ENCODE results near the gene UNC5C.

The UNC5C gene

DNA sequence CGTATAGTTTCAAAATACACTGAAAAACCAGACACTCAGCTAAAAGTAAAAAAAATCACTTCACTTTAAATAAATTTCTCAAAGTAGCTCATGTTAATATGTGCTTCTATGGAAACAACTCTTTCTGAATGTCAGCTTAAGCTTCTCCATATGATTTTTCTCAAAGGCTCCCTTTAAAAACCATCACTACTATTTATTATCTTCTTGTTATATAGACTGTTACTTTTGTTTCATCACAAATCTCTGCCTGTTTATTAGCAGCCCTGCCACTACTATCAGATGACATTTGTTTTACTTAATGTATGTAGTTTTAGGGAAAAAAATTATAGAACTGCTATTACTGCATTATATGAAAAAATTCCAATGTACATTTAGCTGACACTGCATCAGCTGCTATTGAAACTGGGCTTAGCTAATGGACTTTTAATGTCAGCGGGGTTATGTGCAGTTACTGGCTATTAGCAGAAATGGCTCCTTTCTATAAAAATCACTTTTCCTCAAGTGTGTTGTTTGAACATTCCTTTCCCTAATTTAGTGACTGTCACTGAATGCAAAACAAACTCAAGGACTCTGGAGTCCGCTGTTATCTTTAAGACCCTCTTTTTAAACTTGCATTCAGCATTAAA lies 10.8 kb downstream of the UNC5C start:
- peaks cover 2% of the 10 kb centered on the region for H3K27me3 Mint-ChIP-seq
- H3K4me1 Mint-ChIP-seq (ENCODE audit: low read depth), result no peaks in the 10 kb centered on the region
- H3K9me3 Mint-ChIP-seq (ENCODE audit: low read depth), result no peaks in the 10 kb centered on the region
- no peak overlapping the region for H3K27ac Mint-ChIP-seq
- H3K4me3 Mint-ChIP-seq, result no peak overlapping the region
- no peaks in the 10 kb centered on the region for H3K36me3 Mint-ChIP-seq

DNA sequence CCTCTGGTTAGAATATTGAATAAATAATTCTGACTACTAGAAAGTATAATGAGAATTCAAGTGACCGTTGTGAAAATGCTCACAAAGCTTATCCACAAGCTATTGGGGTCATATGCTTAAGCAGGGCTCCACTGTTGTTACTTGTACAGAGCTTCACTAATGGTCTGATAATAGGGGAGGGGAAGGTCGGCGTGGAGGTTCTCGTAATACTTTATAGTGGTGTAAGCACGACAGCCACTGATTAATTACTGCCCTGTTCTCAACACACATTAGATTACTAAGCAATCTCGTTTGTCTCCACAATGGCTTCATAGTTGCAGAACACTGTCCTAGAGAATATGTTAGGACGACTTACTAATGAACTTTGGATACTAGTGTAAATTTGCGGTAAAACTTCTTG lies 11.6 kb downstream of the UNC5C start:
- Mint-ChIP-seq H3K27ac (no peak overlapping the region), H3K9me3 (ENCODE audit: low read depth) (no peaks in the 10 kb centered on the region), H3K4me1 (ENCODE audit: low read depth) (no peaks in the 10 kb centered on the region), H3K27me3 (peaks cover 3% of the 10 kb centered on the region), H3K4me3 (no peak overlapping the region), H3K36me3 (no peaks in the 10 kb centered on the region)

DNA sequence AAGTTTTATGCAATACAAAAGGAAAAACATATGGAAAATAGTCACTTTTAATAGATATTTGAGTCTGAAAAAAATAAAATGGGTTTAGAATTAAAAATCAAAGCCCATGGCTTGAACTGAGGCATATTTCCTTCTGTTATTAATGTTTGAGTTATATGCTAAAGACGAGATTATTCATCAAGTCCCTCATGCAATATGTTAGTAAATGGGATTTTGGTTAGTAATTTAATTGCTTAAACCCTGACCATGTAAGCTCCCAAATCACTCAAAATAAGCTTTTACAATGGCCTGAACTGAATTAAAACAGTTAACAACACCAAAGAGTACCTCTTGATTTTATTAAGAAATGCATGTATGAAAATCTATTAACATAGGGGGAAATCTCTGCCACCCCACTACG lies 12.1 kb downstream of the UNC5C start:
- peaks cover 3% of the 10 kb centered on the region for H3K27me3 Mint-ChIP-seq
- H3K9me3 Mint-ChIP-seq (ENCODE audit: low read depth), result no peaks in the 10 kb centered on the region
- H3K36me3 Mint-ChIP-seq, result no peaks in the 10 kb centered on the region
- H3K4me1 Mint-ChIP-seq (ENCODE audit: low read depth), result no peaks in the 10 kb centered on the region
- H3K27ac Mint-ChIP-seq, result no peak overlapping the region
- no peak overlapping the region for H3K4me3 Mint-ChIP-seq

DNA sequence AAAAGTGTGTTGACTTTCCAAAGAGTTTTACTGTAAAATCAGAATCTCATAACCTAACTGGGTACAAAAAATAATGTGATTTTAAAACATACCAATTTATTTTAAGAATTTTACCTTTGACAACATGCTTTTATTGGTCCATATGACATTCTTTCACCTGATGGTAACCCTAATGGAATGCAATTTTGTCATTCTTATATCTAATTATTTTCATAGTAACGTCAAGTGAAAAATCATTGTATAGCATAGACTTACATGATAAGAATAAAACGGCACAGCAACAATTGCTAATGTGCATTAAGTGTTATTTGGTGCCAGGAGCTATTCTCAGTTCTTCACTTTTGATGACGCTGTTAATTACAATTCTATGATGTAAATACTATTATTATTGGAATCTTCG lies 13.6 kb downstream of the UNC5C start:
- peaks cover 3% of the 10 kb centered on the region for H3K27me3 Mint-ChIP-seq
- no peaks in the 10 kb centered on the region for H3K4me1 Mint-ChIP-seq (ENCODE audit: low read depth)
- H3K27ac Mint-ChIP-seq, result no peak overlapping the region
- H3K36me3 Mint-ChIP-seq, result no peaks in the 10 kb centered on the region
- no peaks in the 10 kb centered on the region for H3K9me3 Mint-ChIP-seq (ENCODE audit: low read depth)
- no peak overlapping the region for H3K4me3 Mint-ChIP-seq

DNA sequence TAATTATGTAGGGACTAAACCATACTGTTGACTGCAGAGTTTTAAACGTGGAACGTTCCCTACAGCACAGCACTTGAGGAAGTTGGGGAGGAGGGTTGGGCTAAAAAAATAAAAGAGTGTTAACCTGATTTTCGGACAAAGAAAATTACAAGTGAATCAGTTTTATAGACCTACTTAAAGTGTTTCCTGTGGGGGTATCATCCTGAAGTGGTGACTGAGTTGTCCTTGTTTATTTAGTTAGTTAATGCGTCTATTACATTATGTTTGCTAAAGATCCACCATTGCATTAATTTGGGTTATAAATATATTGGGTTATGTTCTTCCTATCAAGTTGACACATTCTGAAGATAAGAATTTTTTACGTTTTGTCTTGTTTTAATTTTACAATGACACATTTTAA lies 14.7 kb downstream of the UNC5C start:
- no peak overlapping the region for H3K4me3 Mint-ChIP-seq
- no peaks in the 10 kb centered on the region for H3K4me1 Mint-ChIP-seq (ENCODE audit: low read depth)
- H3K36me3 Mint-ChIP-seq, result no peaks in the 10 kb centered on the region
- H3K9me3 Mint-ChIP-seq (ENCODE audit: low read depth), result no peaks in the 10 kb centered on the region
- H3K27me3 Mint-ChIP-seq, result peaks cover 3% of the 10 kb centered on the region
- no peak overlapping the region for H3K27ac Mint-ChIP-seq

DNA sequence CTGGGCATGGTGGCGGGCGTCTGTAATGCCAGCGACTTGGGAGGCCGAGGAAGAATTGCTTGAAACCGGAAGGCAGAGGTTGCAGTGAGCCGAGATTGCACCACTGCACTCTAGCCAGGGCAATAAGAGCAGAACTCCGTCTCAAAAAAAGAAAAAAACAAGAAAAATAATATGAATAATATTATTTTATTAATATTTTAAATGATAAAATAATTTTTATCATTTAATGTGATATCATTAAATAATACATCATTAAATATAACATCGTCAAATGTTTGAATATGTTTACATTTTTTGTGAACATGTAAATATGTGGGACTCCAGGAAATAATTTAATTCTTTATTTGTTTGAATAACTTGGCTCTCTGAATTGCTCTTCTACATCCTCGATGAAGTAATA lies 15.5 kb downstream of the UNC5C start:
- H3K27ac Mint-ChIP-seq, result no peak overlapping the region

DNA sequence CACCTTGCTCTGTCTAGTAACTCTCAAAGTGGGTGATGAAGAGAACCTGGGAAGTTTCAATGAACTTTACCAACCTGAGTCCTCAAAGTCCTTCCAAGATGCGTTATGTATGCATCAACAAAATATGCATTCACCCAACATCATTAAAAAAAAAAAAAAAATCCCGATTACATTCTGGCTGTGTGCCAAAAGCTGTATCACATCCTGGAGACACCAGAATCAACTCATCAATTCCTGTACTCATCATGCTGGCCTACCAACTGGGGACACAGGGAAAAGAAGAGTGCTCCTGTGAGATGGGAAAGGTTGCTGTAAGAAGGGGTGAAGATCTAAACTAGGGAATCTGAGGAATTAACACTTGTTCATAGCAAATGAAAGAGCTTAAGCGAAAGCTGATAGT lies 16.5 kb downstream of the UNC5C start:
- Mint-ChIP-seq H3K4me3 (no peak overlapping the region), H3K9me3 (ENCODE audit: low read depth) (no peaks in the 10 kb centered on the region), H3K4me1 (ENCODE audit: low read depth) (no peaks in the 10 kb centered on the region), H3K27me3 (peaks cover 3% of the 10 kb centered on the region), H3K36me3 (no peaks in the 10 kb centered on the region), H3K27ac (no peak overlapping the region)

More for the DNA sequence above, 15.5 kb downstream of the UNC5C start:
- no peaks in the 10 kb centered on the region for H3K4me1 Mint-ChIP-seq (ENCODE audit: low read depth)
- H3K4me3 Mint-ChIP-seq, result no peak overlapping the region
- H3K36me3 Mint-ChIP-seq, result no peaks in the 10 kb centered on the region
- H3K27me3 Mint-ChIP-seq, result peaks cover 3% of the 10 kb centered on the region
- H3K9me3 Mint-ChIP-seq (ENCODE audit: low read depth), result no peaks in the 10 kb centered on the region

DNA sequence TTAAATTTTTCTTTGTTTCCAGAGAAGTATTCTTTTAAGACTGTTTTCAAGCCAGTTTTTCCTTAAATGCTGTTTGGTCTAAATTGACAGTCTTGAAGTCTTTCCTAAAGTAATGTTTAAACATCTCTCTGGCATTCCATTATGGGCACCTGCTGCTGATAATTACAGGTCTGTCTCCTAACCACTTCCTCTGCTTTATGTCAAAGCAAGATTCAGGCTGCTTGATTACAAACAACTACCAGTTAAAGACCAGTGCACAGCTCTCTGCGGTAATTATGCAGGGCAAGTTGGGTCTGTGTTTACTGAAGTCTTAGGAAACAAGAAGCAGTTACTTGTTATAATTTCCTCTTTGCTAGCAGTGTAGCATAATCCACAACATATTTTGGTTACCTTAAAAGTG lies 17.6 kb downstream of the UNC5C start:
- Mint-ChIP-seq H3K9me3 (ENCODE audit: low read depth) (no peaks in the 10 kb centered on the region), H3K36me3 (no peaks in the 10 kb centered on the region), H3K4me3 (no peak overlapping the region), H3K27ac (no peak overlapping the region), H3K4me1 (ENCODE audit: low read depth) (no peaks in the 10 kb centered on the region), H3K27me3 (peaks cover 3% of the 10 kb centered on the region)

DNA sequence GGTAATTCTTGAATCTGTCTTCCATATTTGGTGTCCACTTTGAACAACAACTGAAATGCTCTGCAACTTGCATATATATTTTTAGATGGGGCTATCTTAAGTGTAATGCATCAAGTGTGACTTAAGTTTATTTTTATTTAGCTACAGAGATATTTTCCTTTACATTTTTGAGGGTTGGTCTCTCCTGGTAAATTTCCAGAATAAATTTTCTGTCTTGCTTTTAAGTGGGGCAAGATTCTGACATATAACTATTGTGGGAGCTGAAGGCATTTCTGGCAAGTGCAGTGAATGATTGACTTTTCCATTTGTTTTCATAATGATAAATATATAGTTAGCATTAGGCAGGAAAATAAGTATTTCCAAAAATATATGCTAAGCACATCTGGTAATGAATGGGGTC lies 18.8 kb downstream of the UNC5C start:
- no peak overlapping the region for H3K4me3 Mint-ChIP-seq
- no peak overlapping the region for H3K27ac Mint-ChIP-seq
- no peaks in the 10 kb centered on the region for H3K36me3 Mint-ChIP-seq

DNA sequence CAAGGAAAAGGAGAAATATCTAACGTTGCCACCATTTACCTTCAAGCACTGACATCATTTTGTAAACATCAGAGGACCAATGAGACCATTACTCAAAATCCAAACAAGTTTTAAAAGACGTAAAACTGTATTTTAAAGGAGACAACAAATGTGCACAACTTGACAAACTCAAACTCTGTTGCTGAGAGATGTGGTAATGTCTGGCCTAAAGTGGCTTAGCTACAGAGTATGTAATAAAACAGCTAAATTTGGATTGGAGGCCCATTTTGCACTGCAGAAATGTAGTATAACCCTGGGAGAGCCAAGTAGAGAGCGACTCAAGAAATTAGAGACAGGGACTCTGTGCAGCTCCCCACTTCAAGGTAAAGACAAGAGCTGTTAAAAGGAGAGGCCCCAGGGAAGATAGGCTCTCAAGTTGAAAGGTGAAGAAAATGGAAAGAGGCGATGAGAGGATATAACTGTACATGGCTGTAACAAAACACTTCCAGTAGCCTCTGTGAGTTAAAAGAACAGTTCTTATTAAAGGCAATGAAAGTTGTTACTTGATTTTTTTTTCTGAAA lies 20.3 kb downstream of the UNC5C start:
- Mint-ChIP-seq H3K27me3 (peaks cover 2% of the 10 kb centered on the region), H3K4me3 (no peak overlapping the region)

More for the DNA sequence above, 18.8 kb downstream of the UNC5C start:
- Mint-ChIP-seq H3K9me3 (ENCODE audit: low read depth) (no peaks in the 10 kb centered on the region), H3K4me1 (ENCODE audit: low read depth) (no peaks in the 10 kb centered on the region), H3K27me3 (peaks cover 3% of the 10 kb centered on the region)

DNA sequence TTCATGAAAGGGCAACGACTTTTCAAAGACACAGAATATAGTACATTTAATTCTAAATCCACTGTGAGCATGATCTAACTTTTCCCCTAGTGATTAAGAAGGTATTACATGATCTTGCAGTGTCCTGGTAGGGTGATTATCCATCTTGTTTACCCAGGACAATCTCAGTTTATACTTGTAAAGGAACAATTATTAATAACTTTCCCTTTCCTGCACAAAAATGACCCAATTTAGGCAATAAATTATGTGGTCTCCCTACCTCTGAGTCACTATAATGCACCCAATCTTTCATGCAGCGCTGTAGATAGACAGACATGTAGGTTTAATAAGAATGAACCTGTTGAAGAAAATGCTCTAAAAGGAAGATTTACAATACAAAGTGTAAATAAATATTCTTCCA lies 22.7 kb downstream of the UNC5C start:
- no peaks in the 10 kb centered on the region for H3K36me3 Mint-ChIP-seq
- H3K27me3 Mint-ChIP-seq, result no peaks in the 10 kb centered on the region
- no peak overlapping the region for H3K27ac Mint-ChIP-seq
- no peaks in the 10 kb centered on the region for H3K9me3 Mint-ChIP-seq (ENCODE audit: low read depth)
- H3K4me3 Mint-ChIP-seq, result no peak overlapping the region
- no peaks in the 10 kb centered on the region for H3K4me1 Mint-ChIP-seq (ENCODE audit: low read depth)

More for the DNA sequence above, 20.3 kb downstream of the UNC5C start:
- Mint-ChIP-seq H3K27ac (no peak overlapping the region), H3K9me3 (ENCODE audit: low read depth) (no peaks in the 10 kb centered on the region), H3K36me3 (no peaks in the 10 kb centered on the region), H3K4me1 (ENCODE audit: low read depth) (no peaks in the 10 kb centered on the region)

DNA sequence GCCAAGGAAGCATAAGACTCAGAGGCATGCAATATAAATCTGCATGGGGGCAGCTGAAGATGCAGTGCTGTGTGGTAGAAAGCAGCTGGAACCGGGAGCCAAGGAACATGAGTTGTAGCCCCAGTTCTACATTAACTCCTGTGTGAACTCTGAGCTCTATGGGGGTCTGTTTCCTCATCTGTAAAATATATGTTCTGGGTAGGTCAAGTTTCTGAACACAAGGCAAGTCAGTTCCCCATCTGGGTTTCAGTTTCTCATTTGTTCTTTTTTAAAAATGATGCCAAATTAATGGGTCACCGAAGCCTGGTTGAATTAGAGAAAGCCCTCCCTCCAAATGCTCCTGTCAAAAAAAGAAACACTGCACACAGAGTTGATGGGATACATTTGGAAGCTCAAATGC lies 24.0 kb downstream of the UNC5C start:
- Mint-ChIP-seq H3K4me3 (no peak overlapping the region), H3K4me1 (ENCODE audit: low read depth) (no peaks in the 10 kb centered on the region), H3K27ac (no peak overlapping the region), H3K9me3 (ENCODE audit: low read depth) (no peaks in the 10 kb centered on the region), H3K27me3 (no peaks in the 10 kb centered on the region), H3K36me3 (no peaks in the 10 kb centered on the region)

DNA sequence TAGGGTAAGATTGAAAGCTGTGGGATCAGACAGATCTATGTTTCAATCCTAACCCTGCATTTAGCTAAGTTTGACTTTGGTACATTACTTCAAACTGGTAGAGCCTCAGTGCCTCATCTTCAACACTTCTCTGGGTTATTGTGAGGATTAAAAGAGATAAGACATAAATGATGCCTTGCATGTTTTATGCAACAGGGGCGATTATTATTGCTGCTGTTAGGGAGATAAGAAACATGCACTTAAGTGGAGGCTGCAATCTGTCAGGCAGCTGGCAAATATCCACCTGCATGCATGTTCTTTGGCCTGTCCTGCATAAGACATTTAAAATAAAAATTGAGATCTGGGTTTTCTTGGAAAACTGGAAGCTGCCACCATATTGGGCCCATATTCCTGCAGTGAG lies 24.6 kb downstream of the UNC5C start:
- Mint-ChIP-seq H3K27ac (no peak overlapping the region), H3K27me3 (no peaks in the 10 kb centered on the region), H3K36me3 (no peaks in the 10 kb centered on the region), H3K4me1 (ENCODE audit: low read depth) (no peaks in the 10 kb centered on the region), H3K9me3 (ENCODE audit: low read depth) (no peaks in the 10 kb centered on the region), H3K4me3 (no peak overlapping the region)

DNA sequence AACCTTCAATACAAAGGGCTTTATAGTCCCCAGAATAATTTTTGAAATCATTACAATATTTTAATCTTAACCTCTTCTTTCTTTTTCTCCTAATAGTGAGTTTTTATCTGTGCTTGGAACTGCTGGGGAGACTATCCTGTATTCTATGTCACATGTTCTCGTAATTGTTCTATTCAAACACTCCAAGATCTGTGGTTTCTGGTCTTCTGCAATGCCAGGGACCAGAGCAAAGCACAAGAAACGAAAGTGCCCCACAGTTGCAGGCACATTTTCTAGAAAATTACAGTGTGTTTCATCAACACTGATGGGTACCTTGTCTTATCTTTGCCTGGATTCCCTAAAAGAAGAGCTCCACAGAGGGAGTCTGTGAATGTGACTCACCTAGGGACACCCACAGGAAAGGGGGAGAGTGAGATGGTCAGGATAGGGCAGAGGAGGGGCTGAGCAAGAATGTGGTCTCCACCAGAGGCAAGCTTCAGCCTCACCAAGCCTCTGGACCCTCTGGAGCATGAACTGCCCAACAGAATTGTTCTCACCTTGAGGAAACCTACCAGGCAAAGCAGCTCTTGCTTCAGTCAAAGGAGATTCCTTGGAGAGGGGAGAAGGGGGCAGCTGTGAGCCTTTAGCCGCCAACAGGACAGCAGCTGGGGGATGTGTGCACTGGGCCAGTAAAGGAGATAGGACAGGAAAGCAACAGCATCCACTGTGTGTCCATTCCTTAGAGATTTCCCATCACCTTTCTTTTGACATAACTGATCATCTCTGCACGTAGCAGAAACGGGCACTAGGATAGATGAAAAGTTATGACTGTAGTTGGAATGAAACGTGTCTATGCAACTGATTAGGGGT lies 25.9 kb downstream of the UNC5C start:
- no peak overlapping the region for H3K27ac Mint-ChIP-seq
- no peaks in the 10 kb centered on the region for H3K27me3 Mint-ChIP-seq
- no peaks in the 10 kb centered on the region for H3K9me3 Mint-ChIP-seq (ENCODE audit: low read depth)
- no peak overlapping the region for H3K4me3 Mint-ChIP-seq
- H3K4me1 Mint-ChIP-seq (ENCODE audit: low read depth), result no peaks in the 10 kb centered on the region
- H3K36me3 Mint-ChIP-seq, result no peaks in the 10 kb centered on the region

DNA sequence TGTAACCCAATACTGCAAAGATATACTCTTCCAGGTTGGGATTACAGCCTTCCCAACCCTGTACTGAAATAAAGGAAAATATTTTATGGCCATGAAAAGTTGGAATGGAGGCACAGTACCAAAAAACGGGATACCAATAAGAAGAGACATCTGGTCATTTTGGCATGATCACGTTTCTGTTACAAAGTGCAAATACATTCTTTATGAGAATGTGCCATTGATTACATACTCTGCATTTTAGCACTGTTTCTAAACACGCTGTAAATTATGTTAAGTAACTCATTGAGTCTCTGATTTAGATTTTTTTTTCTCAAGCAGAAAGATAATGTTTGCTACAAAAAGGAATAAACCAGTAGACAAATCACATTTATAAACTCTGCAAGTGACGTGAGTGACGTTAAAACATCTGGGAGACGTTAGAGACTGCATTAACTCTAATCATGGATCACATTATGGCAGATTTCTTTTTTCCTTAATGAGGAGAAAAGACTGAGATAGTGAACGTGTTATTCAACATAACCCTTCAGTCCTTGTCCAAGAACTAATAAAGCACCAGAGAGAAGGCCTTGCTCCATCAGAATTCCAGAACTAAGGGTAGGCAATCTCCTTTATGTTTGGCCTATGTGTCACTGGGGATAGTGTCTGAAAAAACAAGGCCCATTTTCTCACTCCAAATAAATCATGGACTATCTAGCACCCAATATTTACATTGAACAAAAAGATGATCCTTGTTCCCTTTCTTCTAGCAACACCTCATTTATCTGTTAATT lies 31.0 kb downstream of the UNC5C start:
- Mint-ChIP-seq H3K9me3 (ENCODE audit: low read depth) (no peaks in the 10 kb centered on the region), H3K27ac (no peak overlapping the region), H3K4me1 (ENCODE audit: low read depth) (no peaks in the 10 kb centered on the region), H3K36me3 (no peaks in the 10 kb centered on the region), H3K27me3 (no peaks in the 10 kb centered on the region), H3K4me3 (no peak overlapping the region)

Measured in activated naive CD8-positive, alpha-beta T cell (primary cell).